ENCODE measurements around the gene SKIDA1.

- TF ChIP-seq, protein P1, sequence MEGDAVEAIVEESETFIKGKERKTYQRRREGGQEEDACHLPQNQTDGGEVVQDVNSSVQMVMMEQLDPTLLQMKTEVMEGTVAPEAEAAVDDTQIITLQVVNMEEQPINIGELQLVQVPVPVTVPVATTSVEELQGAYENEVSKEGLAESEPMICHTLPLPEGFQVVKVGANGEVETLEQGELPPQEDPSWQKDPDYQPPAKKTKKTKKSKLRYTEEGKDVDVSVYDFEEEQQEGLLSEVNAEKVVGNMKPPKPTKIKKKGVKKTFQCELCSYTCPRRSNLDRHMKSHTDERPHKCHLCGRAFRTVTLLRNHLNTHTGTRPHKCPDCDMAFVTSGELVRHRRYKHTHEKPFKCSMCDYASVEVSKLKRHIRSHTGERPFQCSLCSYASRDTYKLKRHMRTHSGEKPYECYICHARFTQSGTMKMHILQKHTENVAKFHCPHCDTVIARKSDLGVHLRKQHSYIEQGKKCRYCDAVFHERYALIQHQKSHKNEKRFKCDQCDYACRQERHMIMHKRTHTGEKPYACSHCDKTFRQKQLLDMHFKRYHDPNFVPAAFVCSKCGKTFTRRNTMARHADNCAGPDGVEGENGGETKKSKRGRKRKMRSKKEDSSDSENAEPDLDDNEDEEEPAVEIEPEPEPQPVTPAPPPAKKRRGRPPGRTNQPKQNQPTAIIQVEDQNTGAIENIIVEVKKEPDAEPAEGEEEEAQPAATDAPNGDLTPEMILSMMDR (IDR thresholded peaks at IDR 0.05; ENCODE audit: low read depth, low read length, missing input control) = no peak
- TF ChIP-seq, protein P2, sequence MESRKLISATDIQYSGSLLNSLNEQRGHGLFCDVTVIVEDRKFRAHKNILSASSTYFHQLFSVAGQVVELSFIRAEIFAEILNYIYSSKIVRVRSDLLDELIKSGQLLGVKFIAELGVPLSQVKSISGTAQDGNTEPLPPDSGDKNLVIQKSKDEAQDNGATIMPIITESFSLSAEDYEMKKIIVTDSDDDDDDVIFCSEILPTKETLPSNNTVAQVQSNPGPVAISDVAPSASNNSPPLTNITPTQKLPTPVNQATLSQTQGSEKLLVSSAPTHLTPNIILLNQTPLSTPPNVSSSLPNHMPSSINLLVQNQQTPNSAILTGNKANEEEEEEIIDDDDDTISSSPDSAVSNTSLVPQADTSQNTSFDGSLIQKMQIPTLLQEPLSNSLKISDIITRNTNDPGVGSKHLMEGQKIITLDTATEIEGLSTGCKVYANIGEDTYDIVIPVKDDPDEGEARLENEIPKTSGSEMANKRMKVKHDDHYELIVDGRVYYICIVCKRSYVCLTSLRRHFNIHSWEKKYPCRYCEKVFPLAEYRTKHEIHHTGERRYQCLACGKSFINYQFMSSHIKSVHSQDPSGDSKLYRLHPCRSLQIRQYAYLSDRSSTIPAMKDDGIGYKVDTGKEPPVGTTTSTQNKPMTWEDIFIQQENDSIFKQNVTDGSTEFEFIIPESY (IDR thresholded peaks at IDR 0.05) = no peak
- no peak for TF ChIP-seq RXRA (IDR thresholded peaks at IDR 0.05)
- no peak for TF ChIP-seq ATF3 (IDR thresholded peaks at IDR 0.05)
- no peak for TF ChIP-seq JUND (IDR thresholded peaks at IDR 0.05)
- TF ChIP-seq YY1 (IDR thresholded peaks at IDR 0.05) = no peak
Measured at GRCh38 chr10:21506351-21506750, 19.1 kb downstream of the SKIDA1 start.

All from liver (tissue), 3 donors.